ENCODE measurements around the gene ULBP3. TPM values are rescaled to one million over a fixed set of nuclear protein-coding genes. Genes with fewer than 3 reads are reported as not detected.

Gene ULBP3
- total RNA-seq, 1 donor from 2014 or later = 14.8 TPM

GRCh38 chr6:150046943-150047342 lies 22.0 kb downstream of the ULBP3 start:
- Histone ChIP-seq H3K4me3 (ENCODE audit: low read depth, low read length) (no peak overlapping the region), H3K36me3 (ENCODE audit: control insufficient read depth, insufficient read depth, low read length) (no peaks in the 10 kb centered on the region), H3K27me3 (ENCODE audit: control insufficient read depth, insufficient read depth, low read length) (peaks cover 10% of the 10 kb centered on the region)
- TF ChIP-seq CTCF (IDR thresholded peaks at IDR 0.05; ENCODE audit: insufficient read depth, low read length, poor library complexity, severe bottlenecking) = no peak
- no peak for DNase-seq (ENCODE audit: low read depth)

GRCh38 chr6:150044621-150045145 lies 24.2 kb downstream of the ULBP3 start:
- Histone ChIP-seq H3K36me3 (ENCODE audit: control insufficient read depth, insufficient read depth, low read length) (no peaks in the 10 kb centered on the region), H3K4me3 (ENCODE audit: low read depth, low read length) (no peak overlapping the region), H3K27me3 (ENCODE audit: control insufficient read depth, insufficient read depth, low read length) (peaks cover 20% of the 10 kb centered on the region)
- DNase-seq (ENCODE audit: low read depth) = no peak
- no peak for TF ChIP-seq CTCF (IDR thresholded peaks at IDR 0.05; ENCODE audit: insufficient read depth, low read length, poor library complexity, severe bottlenecking)

GRCh38 chr6:150043501-150044412 lies 25.2 kb downstream of the ULBP3 start:
- H3K4me3 ChIP-seq (ENCODE audit: low read depth, low read length) = no peak overlapping the region
- peaks cover 25% of the 10 kb centered on the region for H3K27me3 ChIP-seq (ENCODE audit: control insufficient read depth, insufficient read depth, low read length)
- no peak for DNase-seq (ENCODE audit: low read depth)
- no peak for TF ChIP-seq CTCF (IDR thresholded peaks at IDR 0.05; ENCODE audit: insufficient read depth, low read length, poor library complexity, severe bottlenecking)
- no peaks in the 10 kb centered on the region for H3K36me3 ChIP-seq (ENCODE audit: control insufficient read depth, insufficient read depth, low read length)

- TF ChIP-seq CTCF (IDR thresholded peaks at IDR 0.05; ENCODE audit: insufficient read depth, low read length, poor library complexity, severe bottlenecking) = no peak
- DNase-seq (ENCODE audit: low read depth) = no peak
- H3K27me3 ChIP-seq (ENCODE audit: control insufficient read depth, insufficient read depth, low read length) = peaks cover 32% of the 10 kb centered on the region
- H3K4me3 ChIP-seq (ENCODE audit: low read depth, low read length) = no peak overlapping the region
- no peaks in the 10 kb centered on the region for H3K36me3 ChIP-seq (ENCODE audit: control insufficient read depth, insufficient read depth, low read length)
Observed at GRCh38 chr6:150043096-150043495, 25.8 kb downstream of the ULBP3 start.

GRCh38 chr6:150038202-150039062 lies 30.5 kb downstream of the ULBP3 start:
- H3K27me3 ChIP-seq (ENCODE audit: control insufficient read depth, insufficient read depth, low read length) = peaks cover 60% of the 10 kb centered on the region
- no peak for TF ChIP-seq CTCF (IDR thresholded peaks at IDR 0.05; ENCODE audit: insufficient read depth, low read length, poor library complexity, severe bottlenecking)
- no peaks in the 10 kb centered on the region for H3K36me3 ChIP-seq (ENCODE audit: control insufficient read depth, insufficient read depth, low read length)
- no peak overlapping the region for H3K4me3 ChIP-seq (ENCODE audit: low read depth, low read length)
- DNase-seq (ENCODE audit: low read depth) = no peak
